Hematopoietic multipotent progenitor cell treated with erythropoietin and hydrocortisone succinate and interleukin-3 and kit ligand, for 8 days (in vitro differentiated cells): Measurements from ENCODE around the gene ITM2C.

Experiments used
- DNase-seq: peaks from one replicate; pipeline ENCODE4 v3.0.0-alpha.2; 2015

Gene ITM2C

GRCh38 chr2:230893841-230894781 lies 29.4 kb downstream of the ITM2C start:
- DNase-seq = no peak

DNA sequence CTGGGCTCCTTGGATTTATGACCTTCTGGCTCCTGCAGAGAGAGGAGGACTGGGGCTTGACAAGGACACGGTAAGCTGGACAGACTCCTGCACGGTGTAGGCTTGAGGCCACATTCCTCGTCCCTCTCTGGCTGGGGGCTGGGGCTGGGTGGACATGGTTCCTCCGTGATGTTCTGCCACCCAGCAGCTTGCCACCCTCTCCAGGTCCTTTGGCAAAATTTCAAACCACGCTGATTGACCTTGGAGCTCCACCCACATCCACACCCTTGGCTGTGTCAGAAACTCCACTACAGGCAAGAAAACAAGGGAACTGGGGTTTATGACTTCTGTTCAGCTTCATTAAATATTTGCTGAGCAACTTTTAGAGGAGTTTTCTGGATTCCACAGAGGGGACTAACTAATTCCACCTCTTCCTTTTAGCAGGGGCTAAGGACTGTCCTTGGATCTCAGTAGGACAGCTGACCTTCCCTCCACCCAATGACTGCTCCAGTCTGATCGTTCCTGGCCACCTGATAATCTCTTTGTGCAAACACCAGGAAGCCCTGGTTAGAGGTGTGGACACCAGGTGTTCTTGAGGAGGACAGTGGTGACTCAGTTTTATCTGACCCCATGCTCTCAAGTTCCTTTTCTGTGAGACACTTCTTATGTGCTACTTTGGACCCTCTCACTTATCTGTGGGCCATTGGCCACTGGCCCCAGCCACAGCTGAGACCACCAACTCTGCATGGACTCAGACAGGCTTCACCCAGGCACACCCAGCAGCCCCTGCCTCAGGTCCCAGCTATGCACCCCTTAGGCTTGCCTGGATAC lies 31.0 kb downstream of the ITM2C start:
- DNase-seq = peak; percentile 47

DNA sequence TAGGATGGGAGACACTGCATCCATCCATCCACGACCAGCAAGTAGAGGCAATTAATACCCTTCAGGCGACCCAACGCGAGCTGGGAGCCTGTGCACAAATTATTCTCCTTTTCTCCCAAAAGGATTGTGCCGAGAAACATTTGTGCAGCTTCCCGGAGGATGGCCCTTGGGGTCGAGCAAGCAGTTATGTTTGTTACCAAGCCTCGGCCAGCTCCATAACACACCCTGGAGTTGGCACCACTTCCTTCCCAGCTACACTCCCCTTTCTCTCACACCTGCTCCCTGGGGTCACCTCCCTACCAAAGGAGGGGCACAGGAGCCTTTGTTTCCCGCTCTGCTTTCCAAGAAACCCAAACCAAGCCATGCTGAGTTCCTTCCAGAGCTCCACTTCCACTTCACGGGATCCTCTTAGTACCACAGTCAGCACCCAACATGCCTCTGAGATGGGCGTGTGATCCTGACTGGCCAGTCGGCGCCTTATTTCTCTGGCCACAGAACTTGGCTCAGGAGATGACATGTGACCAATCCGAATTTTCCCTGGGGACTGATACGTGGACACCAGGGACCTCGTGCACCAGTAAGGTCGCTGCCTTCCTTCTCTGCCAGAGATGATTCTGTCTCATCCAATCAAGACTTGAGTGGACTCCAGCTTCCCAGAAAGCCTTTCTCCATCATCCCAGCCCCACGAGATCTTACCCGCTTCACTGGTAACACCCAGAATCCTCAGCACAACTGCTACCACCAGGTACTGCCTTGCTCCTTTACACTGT lies 31.8 kb downstream of the ITM2C start:
- DNase-seq = no peak

DNA sequence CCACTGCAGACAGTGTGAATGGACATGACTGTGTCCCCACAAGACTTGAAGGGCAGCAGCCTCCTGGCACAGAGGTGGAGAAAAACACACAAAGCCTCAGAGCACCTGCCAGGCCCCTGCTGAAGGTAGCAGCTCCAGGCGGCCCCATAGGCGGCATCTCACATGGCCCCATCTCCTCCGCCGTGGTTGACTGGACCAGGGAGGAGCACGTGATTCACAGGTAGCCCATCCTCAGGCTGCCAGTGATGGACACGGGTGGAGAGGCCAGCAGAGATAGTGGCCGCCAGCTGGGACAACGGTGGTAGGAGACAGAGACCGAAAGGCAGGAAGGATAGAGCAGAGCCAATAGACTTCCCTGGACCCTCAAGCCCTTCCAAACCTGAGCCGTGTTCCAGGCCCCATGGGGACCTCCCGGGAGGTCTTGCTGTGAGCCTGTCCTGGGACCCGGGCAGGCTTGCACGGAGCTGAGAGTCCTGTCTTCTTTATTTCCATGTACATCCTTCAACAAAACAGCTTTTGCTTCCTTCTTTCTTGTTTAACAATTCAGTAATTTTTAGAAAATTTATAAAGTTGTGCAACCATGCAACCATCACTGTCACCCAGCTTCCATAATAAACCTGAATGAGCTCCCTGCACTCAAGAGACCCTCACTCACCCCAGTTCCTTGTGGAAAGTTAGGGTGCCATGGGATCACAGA lies 33.4 kb downstream of the ITM2C start:
- DNase-seq = no peak

GRCh38 chr2:230898713-230899091 lies 34.0 kb downstream of the ITM2C start:
- DNase-seq = no peak

GRCh38 chr2:230899287-230899686 lies 34.5 kb downstream of the ITM2C start:
- no peak for DNase-seq

DNA sequence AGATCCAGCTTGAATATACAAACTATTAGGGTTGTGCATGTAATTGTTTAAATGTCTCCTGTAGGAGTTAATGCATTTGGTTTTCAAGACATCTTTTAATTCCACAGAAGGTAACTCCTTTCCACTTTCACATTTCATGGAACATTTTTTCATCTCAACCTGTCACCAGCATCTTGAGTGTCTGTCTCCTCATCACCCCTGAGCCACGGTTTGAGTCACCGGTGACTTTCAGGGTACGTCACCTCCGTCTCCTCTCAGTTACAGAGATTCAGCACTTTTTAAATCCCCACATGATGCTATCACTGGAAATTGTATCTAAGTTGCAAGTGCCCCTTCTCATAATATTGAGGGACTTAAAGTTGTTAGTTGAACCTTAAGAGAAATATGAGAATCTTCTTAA lies 35.0 kb downstream of the ITM2C start:
- DNase-seq = no peak

- DNase-seq = no peak
Observed at GRCh38 chr2:230900336-230900995, 35.7 kb downstream of the ITM2C start.

- no peak for DNase-seq
Observed at GRCh38 chr2:230901006-230901405, 36.3 kb downstream of the ITM2C start.

DNA sequence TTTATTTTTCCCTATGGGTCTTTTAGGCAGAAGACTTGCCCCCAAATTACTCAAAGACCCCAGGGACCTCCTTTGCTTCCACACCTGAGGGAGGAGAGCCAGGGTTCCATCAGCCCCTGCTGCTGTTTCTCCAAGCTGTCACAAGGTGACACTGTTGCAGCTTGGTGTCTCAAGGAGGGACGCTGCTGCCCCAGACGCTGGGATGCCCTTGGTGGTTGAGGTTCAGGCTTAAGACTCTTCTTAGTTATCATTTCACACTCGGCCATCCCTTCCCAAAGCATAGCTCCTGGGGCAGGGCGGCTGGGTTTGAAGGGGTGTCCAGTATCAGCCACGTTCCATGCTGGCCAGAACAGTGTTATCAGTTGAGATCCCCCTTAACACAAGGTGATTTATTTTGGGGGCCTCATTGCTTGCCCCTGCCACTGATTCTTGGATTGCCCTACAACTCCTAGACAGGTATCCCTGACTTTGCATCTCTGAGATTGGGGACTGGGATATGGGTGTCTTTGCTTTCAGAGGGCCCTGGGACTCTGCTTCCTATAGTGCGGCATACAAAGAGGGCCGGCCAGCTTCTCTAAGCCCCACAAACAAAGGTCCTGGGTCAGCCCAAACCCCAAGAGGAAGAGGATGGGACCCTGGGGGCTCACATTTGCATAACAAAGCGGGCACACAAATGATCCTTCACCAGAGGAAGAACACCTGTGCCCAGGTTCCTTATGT lies 37.6 kb downstream of the ITM2C start:
- peak; percentile 49 for DNase-seq

DNA sequence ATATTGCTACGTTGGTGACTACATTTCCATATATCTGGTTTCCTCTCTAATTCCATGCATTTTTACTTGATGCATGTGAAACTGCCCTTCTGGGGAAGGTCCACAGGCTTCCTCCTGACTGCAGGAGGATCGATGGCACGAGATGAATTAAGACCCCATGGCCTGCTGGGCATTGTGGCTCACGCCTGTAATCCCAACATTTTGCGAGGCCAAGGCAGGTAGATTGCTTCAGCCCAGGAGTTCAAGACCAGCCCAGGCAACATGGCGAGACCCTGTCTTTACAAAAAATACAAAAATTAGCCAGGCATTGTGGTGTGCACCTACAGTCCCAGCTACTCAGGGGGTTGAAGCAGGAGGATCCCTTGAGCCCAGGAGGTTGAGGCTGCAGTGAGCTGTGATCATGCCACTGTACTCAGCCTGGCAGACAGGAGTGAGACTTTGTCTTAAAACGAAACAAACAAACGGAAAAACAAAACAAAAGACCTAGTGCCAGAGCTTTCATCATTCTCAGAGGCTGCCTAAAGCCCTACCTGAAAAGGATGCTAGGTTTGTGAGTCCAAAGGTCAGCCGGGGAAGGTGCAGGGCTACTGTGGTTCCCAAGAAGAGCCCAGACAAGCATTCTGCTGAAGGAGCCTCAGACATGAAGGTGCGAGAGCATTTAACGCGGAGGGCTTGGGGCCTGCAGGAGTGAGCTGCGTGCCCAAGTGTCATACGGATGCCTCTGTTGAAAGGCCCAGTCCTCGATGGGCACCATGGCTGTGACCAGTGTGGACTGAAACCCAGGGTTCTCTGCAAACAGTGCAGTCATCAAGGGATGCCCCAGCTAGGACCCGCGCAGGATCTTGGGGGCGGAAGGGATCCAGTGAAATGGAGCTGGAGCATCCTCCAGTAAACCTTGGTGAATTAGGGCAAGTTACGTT lies 38.7 kb downstream of the ITM2C start:
- no peak for DNase-seq

GRCh38 chr2:230904856-230905447 lies 40.2 kb downstream of the ITM2C start:
- DNase-seq = no peak

DNA sequence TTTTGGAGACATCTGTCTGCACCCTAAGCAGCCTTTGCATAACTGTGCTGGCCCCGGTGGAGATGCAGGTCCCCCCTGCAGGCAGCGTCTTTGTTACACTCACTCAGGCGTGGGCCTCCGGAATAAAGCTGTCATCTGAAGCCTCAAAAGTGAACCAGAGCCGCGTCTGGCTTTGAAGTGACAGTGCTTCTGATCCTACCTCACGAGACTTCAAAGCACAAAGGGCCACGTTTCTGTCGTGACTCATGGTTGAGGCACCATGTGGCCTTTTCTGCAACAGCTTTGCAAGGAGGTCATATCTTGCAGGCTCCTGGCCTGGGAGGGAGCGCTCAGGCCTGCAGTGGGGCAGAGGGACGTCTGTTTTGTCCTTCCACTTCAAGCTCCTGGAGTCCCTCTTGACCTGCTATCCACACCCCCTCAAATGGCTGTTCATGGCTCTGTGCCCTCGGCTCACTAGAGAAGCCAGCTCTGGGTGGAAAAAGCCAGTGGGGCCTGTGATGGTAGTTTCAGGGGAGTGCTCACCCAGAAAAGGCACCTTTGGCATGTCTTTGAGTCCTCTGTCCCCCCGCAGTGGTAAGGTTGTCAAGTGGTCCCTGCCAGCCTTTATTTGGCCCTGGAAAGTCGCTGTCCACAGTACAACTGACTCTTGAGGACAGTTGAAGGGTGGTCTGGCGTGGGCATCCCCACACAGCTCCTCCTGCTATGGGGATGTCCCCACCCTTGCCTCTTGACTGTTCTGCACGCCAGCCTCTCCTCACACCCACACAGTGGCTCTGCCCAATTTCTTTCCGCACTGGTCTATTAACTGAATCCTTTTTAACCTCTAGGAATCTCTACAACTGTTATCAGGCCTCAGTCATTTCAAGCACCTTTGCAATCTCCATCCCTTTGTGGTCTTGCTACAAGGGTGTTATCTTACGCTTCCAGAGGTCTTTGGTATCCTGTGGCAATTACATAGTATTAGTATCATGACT lies 41.0 kb downstream of the ITM2C start:
- DNase-seq = no peak

GRCh38 chr2:230906471-230907230 lies 41.9 kb downstream of the ITM2C start:
- no peak for DNase-seq

DNA sequence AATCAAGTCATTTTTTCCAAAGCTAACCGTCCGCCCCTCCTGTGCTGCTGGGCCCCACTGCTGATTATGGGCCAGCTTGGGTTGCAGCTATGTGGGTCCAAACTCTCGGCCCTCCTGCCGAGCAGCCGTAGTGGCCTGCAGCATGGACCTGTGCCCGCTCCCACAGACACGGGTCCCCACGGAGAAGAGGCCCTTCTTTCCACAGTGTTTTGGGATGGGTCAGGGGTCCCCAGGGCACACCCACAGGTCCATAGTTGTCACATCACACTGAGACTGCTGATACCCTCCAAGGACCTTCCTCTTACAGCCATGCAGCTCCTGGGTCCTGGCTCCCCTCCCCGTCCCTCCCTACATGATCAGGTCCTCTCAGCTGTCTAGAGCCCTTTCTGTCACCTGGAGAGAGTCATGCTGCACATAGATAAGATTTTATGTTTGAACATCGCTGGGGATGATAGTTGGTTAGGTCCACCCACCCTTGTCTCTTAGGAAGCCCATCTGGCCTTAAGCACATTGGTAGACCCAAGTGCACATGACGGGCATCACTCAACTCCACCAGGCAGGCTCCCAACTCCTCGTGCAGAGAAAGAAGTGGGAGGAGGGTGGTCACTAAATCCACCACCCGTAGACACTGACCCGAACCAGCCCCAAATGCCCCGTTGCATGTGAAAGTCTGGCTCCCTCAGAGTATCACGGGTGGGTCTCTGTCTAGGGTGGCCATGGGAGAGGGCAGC lies 42.8 kb downstream of the ITM2C start:
- DNase-seq = no peak

- no peak for DNase-seq
Observed at GRCh38 chr2:230908092-230908594, 43.4 kb downstream of the ITM2C start.
